ENCODE measurements around the gene MMADHC.
A peak's percentile ranks its signal among the peaks of the same experiment; 100 is the strongest.

The MMADHC gene

DNA sequence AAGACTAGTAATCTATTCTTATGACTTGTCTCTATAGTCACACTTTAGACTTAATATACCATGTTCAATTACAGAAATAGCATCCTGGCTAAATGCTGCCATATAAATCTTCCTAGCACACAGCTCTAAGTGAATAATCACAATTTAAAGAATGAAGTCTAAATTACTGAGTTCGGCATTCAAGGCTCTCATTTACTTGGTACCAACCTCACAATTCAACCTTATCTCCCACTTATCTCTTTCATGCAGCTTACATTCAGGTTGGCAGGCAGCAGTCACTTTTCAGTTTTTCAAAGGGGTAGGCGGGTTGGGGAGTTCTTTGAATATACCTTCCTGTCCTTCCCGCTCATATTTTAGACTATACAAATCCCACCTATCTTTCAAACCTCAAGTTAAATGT, 1.5 kb downstream of the MMADHC start:
- H3K27me3 ChIP-seq (ENCODE audit: control insufficient read depth in 1 of 2, insufficient read depth in 1 of 2, low read length in 2 of 2), result no peaks in the 10 kb centered on the region
- no peak overlapping the region for H2AFZ ChIP-seq (ENCODE audit: low read depth, low read length)
- H2AK5ac ChIP-seq (ENCODE audit: low read length, severe bottlenecking), result no peak overlapping the region
- no peak overlapping the region for H3K4ac ChIP-seq (ENCODE audit: low read depth in 1 of 2, low read length in 2 of 2)
- peak overlapping the region in 1 of 2 experiments; percentile 96 for H3K4me3 ChIP-seq (ENCODE audit: insufficient read depth in 1 of 2, low read depth in 1 of 2, low read length in 2 of 2)
- H3K9me3 ChIP-seq (ENCODE audit: control insufficient read depth, low read length), result no peaks in the 10 kb centered on the region
- no peak overlapping the region for H2BK120ac ChIP-seq (ENCODE audit: low read depth, low read length)
- no peak overlapping the region for H3K18ac ChIP-seq (ENCODE audit: low read depth in 1 of 2, low read length in 2 of 2)
- H2BK12ac ChIP-seq (ENCODE audit: low read length in 2 of 2), result no peak overlapping the region
- H3K14ac ChIP-seq (ENCODE audit: low read length in 2 of 2), result no peak overlapping the region
- no peak for DNase-seq
- peaks cover 0 to 48% of the 10 kb centered on the region in 2 experiments for H3K36me3 ChIP-seq (ENCODE audit: control insufficient read depth in 1 of 2, insufficient read depth in 2 of 2, low read depth in 1 of 2, low read length in 2 of 2)
- H2BK5ac ChIP-seq (ENCODE audit: low read depth, low read length, poor library complexity, severe bottlenecking), result no peak overlapping the region
- H4K91ac ChIP-seq (ENCODE audit: low read length), result no peak overlapping the region
- no peak overlapping the region for H3K27ac ChIP-seq (ENCODE audit: low read length, poor library complexity, severe bottlenecking)
- no peak overlapping the region for H4K8ac ChIP-seq (ENCODE audit: low read length)
- H3K4me2 ChIP-seq (ENCODE audit: low read length, poor library complexity, severe bottlenecking), result peak overlapping the region; percentile 73
- H3K23ac ChIP-seq (ENCODE audit: low read length in 2 of 2), result no peak overlapping the region
- peak overlapping the region; percentile 99 for H3K9ac ChIP-seq (ENCODE audit: low read length)
- no peak overlapping the region for H2BK15ac ChIP-seq (ENCODE audit: low read depth, poor library complexity, severe bottlenecking)
- H3K4me1 ChIP-seq (ENCODE audit: control insufficient read depth, insufficient read depth, low read depth, low read length), result no peaks in the 10 kb centered on the region
- H3K79me1 ChIP-seq (replicated peaks; ENCODE audit: low read length, poor library complexity, severe bottlenecking), result no peaks in the 10 kb centered on the region
- WGBS, result 61% methylated on average over 3 of the region's 3 CpGs

DNA sequence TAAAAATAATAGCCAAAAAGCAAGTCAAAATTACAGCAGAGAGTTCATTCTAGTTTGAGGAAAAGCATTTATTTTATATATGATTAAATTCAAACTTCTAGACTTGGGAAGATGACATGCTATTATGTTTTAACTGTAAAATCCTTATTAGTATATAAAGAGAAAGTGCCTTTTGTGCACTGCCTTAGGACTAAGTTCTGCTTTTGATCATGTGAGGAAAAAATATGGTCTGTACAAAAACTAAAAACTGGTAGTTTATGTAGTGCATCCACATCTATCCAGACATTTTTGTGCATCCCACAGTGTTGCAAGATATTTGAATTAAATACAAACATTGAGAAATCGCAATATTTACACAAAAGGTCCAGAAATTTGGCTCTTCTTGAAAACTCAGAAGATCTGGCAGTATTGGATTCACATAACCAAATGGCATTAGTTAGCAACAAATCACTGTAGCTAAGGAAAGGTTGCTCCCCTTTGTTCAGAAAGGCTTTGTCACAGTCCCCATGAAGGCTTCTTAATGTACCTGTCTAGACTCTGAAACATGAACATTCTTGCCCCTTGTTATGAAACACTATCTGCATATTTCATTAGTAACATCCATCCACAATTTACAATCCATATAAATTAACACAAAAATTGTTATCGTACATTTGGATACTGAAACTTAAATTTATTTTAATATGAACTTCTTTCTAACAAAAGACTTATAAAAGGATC, 2.2 kb downstream of the MMADHC start:
- Histone ChIP-seq H2AFZ (ENCODE audit: low read depth, low read length) (no peak overlapping the region), H3K9me3 (ENCODE audit: control insufficient read depth, low read length) (no peaks in the 10 kb centered on the region), H4K8ac (ENCODE audit: low read length) (no peak overlapping the region), H3K9ac (ENCODE audit: low read length) (peak overlapping the region; percentile 99), H3K23ac (ENCODE audit: low read length in 2 of 2) (no peak overlapping the region), H3K27me3 (ENCODE audit: control insufficient read depth in 1 of 2, insufficient read depth in 1 of 2, low read length in 2 of 2) (no peaks in the 10 kb centered on the region), H3K4me2 (ENCODE audit: low read length, poor library complexity, severe bottlenecking) (peak overlapping the region; percentile 31), H3K18ac (ENCODE audit: low read depth in 1 of 2, low read length in 2 of 2) (no peak overlapping the region), H3K4me1 (ENCODE audit: control insufficient read depth, insufficient read depth, low read depth, low read length) (no peaks in the 10 kb centered on the region), H2BK120ac (ENCODE audit: low read depth, low read length) (no peak overlapping the region), H2BK15ac (ENCODE audit: low read depth, poor library complexity, severe bottlenecking) (no peak overlapping the region), H3K27ac (ENCODE audit: low read length, poor library complexity, severe bottlenecking) (no peak overlapping the region), H2AK5ac (ENCODE audit: low read length, severe bottlenecking) (no peak overlapping the region), H3K36me3 (ENCODE audit: control insufficient read depth in 1 of 2, insufficient read depth in 2 of 2, low read depth in 1 of 2, low read length in 2 of 2) (peaks cover 0 to 55% of the 10 kb centered on the region in 2 experiments), H3K14ac (ENCODE audit: low read length in 2 of 2) (no peak overlapping the region), H2BK12ac (ENCODE audit: low read length in 2 of 2) (no peak overlapping the region), H3K4ac (ENCODE audit: low read depth in 1 of 2, low read length in 2 of 2) (no peak overlapping the region), H4K91ac (ENCODE audit: low read length) (no peak overlapping the region), H2BK5ac (ENCODE audit: low read depth, low read length, poor library complexity, severe bottlenecking) (no peak overlapping the region), H3K4me3 (ENCODE audit: insufficient read depth in 1 of 2, low read depth in 1 of 2, low read length in 2 of 2) (peak overlapping the region in 1 of 2 experiments; percentile 96), H3K79me1 (replicated peaks; ENCODE audit: low read length, poor library complexity, severe bottlenecking) (peaks cover 2% of the 10 kb centered on the region)
- no peak for DNase-seq
- WGBS, result 100% methylated on average over 1 of the region's 2 CpGs

DNA sequence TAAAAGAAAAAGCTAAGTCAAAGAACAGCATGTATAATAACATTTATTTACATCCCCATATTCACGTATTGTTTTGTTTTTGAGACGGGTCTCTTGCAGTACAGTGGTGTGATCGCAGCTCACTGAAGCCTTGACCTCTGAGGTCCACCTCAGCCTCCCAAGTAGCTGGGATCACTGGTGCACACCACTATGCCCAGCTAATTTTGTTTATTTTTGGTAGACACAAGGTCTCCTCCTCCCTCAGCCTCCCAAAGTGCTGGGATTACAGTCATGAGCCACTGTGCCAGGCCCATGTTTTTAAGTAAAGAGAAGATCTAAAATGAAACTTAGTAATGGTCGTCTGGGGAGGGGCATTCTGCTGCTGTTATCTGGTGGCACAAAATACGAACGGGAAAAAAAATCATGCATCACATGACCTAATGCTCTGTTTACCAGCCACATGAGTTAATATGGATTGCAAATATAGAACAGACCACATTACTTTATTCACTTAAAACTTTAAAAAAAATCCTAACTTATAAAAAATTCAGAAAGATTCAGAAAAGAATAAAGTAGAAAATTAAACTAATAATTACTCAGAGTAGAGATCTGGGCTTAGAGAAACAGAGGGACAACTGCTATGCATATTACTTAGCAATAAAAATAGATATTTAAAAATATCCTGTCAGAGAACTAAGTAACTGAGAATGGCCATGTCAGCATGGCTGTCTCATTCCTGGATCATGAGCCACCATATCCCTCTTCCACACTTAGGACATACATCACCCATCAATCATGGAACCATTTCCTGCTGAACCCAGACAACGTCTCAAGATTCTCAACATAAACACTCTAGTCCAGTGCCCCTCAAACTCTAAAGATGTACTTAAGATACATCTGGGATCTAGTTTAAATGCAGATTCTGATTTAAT, 7.3 kb downstream of the MMADHC start:
- Histone ChIP-seq H3K27ac (ENCODE audit: low read length, poor library complexity, severe bottlenecking) (no peak overlapping the region), H2BK5ac (ENCODE audit: low read depth, low read length, poor library complexity, severe bottlenecking) (no peak overlapping the region), H2AFZ (ENCODE audit: low read depth, low read length) (no peak overlapping the region), H3K9ac (ENCODE audit: low read length) (no peak overlapping the region), H3K36me3 (ENCODE audit: control insufficient read depth in 1 of 2, insufficient read depth in 2 of 2, low read depth in 1 of 2, low read length in 2 of 2) (peaks cover 9 to 100% of the 10 kb centered on the region in 2 experiments), H2BK12ac (ENCODE audit: low read length in 2 of 2) (no peak overlapping the region), H3K18ac (ENCODE audit: low read depth in 1 of 2, low read length in 2 of 2) (peak overlapping the region in 1 of 2 experiments; percentile 33), H3K27me3 (ENCODE audit: control insufficient read depth in 1 of 2, insufficient read depth in 1 of 2, low read length in 2 of 2) (no peaks in the 10 kb centered on the region), H3K4ac (ENCODE audit: low read depth in 1 of 2, low read length in 2 of 2) (no peak overlapping the region), H4K91ac (ENCODE audit: low read length) (no peak overlapping the region), H2BK15ac (ENCODE audit: low read depth, poor library complexity, severe bottlenecking) (peak overlapping the region; percentile 83), H3K9me3 (ENCODE audit: control insufficient read depth, low read length) (no peaks in the 10 kb centered on the region), H3K23ac (ENCODE audit: low read length in 2 of 2) (no peak overlapping the region), H3K4me2 (ENCODE audit: low read length, poor library complexity, severe bottlenecking) (no peak overlapping the region), H3K4me1 (ENCODE audit: control insufficient read depth, insufficient read depth, low read depth, low read length) (no peaks in the 10 kb centered on the region), H3K79me1 (replicated peaks; ENCODE audit: low read length, poor library complexity, severe bottlenecking) (peaks cover 7% of the 10 kb centered on the region), H3K4me3 (ENCODE audit: insufficient read depth in 1 of 2, low read depth in 1 of 2, low read length in 2 of 2) (no peak overlapping the region), H2BK120ac (ENCODE audit: low read depth, low read length) (peak overlapping the region; percentile 34), H3K14ac (ENCODE audit: low read length in 2 of 2) (no peak overlapping the region), H4K8ac (ENCODE audit: low read length) (no peak overlapping the region), H2AK5ac (ENCODE audit: low read length, severe bottlenecking) (no peak overlapping the region)
- peak; percentile 76 for DNase-seq
- 70% methylated on average over 5 of the region's 7 CpGs for WGBS

DNA sequence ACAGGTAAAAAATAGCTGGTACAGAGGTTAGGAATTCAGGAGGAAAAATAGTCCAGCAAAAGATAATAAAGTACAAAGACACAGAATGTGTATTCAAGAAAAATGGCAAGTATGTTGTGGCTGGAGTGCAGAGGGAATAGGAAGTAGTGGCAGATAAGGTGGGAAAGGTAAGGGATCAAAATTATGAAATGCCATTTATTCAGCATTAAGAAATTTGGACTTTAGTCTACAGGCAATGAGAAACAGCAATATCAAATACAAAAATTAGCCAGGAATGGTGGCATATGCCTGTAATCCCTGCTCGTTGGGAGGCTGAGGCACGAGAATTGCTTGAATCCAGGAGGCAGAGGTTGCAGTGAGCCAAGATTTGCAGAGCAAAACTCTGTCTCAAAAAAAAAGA, 10.3 kb downstream of the MMADHC start:
- no peak overlapping the region for H3K4me3 ChIP-seq (ENCODE audit: insufficient read depth in 1 of 2, low read depth in 1 of 2, low read length in 2 of 2)
- H3K14ac ChIP-seq (ENCODE audit: low read length in 2 of 2), result no peak overlapping the region
- no peak overlapping the region for H3K4me2 ChIP-seq (ENCODE audit: low read length, poor library complexity, severe bottlenecking)
- H2BK15ac ChIP-seq (ENCODE audit: low read depth, poor library complexity, severe bottlenecking), result no peak overlapping the region
- no peak overlapping the region for H3K4ac ChIP-seq (ENCODE audit: low read depth in 1 of 2, low read length in 2 of 2)
- no peak overlapping the region for H2AFZ ChIP-seq (ENCODE audit: low read depth, low read length)
- no peak overlapping the region for H2BK5ac ChIP-seq (ENCODE audit: low read depth, low read length, poor library complexity, severe bottlenecking)
- H4K8ac ChIP-seq (ENCODE audit: low read length), result no peak overlapping the region
- H4K91ac ChIP-seq (ENCODE audit: low read length), result no peak overlapping the region
- 100% methylated on average over 2 of the region's 2 CpGs for WGBS
- H2BK12ac ChIP-seq (ENCODE audit: low read length in 2 of 2), result no peak overlapping the region
- peaks cover 2% of the 10 kb centered on the region for H3K4me1 ChIP-seq (ENCODE audit: control insufficient read depth, insufficient read depth, low read depth, low read length)
- no peak overlapping the region for H3K9ac ChIP-seq (ENCODE audit: low read length)
- H2AK5ac ChIP-seq (ENCODE audit: low read length, severe bottlenecking), result no peak overlapping the region
- H3K18ac ChIP-seq (ENCODE audit: low read depth in 1 of 2, low read length in 2 of 2), result no peak overlapping the region
- no peaks in the 10 kb centered on the region for H3K9me3 ChIP-seq (ENCODE audit: control insufficient read depth, low read length)
- no peaks in the 10 kb centered on the region for H3K27me3 ChIP-seq (ENCODE audit: control insufficient read depth in 1 of 2, insufficient read depth in 1 of 2, low read length in 2 of 2)
- H2BK120ac ChIP-seq (ENCODE audit: low read depth, low read length), result no peak overlapping the region
- DNase-seq, result no peak
- peaks cover 18% of the 10 kb centered on the region for H3K79me1 ChIP-seq (replicated peaks; ENCODE audit: low read length, poor library complexity, severe bottlenecking)
- no peak overlapping the region for H3K23ac ChIP-seq (ENCODE audit: low read length in 2 of 2)
- peaks cover 15 to 96% of the 10 kb centered on the region in 2 experiments for H3K36me3 ChIP-seq (ENCODE audit: control insufficient read depth in 1 of 2, insufficient read depth in 2 of 2, low read depth in 1 of 2, low read length in 2 of 2)
- no peak overlapping the region for H3K27ac ChIP-seq (ENCODE audit: low read length, poor library complexity, severe bottlenecking)

Data from mesenchymal stem cell (in vitro differentiated cells and primary cell).